Fibroblast of gingiva (primary cell): ENCODE measurements around the gene MPPED1.

Experiments
- DNase-seq: peaks from one replicate; pipeline ENCODE4 v3.0.0-alpha.2; 2011; ENCODE audit warnings: low read depth

MPPED1 gene

DNA sequence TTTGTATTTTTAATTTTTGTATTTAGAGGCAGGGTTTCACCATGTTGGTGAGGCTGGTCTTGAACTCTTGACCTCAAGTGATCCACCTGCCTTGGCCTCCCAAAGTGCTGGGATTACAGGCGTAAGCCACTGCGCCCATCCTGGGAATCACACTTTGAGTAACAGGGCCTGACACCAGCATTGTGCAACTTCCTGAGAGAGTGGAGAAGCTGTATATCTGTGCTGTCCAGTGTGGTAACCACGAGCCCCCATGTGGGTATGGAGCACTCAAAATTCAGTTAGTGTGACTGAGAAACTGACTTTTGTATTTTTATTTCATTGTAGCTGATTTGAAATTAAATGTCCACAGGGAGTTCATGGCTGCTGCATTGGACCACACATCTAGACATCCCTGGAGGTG is 36.2 kb downstream of the MPPED1 start:
- no peak for DNase-seq

DNA sequence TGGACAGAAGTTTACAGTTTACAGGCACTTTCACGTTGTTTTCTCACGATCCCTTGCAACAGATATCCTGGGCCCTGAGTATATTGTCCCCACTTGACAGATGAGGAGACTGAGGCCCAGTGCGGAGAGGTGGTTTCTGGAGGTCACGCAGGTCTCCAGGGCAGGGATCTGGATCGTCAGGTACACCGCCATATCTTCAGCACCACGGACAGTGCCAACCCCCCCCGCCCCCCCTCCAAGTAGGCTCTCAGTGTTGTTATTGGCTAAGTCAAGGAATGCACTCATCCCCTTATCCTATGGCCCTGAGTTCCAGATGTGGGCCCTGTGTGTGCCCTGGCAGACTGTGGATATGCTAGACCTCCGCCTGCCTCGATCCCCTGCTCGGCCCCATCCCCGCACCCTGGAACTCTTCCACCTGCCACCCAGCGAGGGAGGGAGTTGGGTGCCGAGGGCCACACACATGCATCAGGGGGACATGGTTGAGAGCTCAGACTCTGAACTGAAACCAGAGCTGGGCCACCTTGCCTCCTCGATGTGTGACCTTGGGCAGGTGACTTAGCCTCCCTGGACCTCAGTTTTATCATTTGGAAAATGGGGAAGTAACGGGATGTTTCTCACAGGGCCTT is 37.5 kb downstream of the MPPED1 start:
- no peak for DNase-seq

GRCh38 chr22:43449831-43450225 is 38.0 kb downstream of the MPPED1 start:
- no peak for DNase-seq

DNA sequence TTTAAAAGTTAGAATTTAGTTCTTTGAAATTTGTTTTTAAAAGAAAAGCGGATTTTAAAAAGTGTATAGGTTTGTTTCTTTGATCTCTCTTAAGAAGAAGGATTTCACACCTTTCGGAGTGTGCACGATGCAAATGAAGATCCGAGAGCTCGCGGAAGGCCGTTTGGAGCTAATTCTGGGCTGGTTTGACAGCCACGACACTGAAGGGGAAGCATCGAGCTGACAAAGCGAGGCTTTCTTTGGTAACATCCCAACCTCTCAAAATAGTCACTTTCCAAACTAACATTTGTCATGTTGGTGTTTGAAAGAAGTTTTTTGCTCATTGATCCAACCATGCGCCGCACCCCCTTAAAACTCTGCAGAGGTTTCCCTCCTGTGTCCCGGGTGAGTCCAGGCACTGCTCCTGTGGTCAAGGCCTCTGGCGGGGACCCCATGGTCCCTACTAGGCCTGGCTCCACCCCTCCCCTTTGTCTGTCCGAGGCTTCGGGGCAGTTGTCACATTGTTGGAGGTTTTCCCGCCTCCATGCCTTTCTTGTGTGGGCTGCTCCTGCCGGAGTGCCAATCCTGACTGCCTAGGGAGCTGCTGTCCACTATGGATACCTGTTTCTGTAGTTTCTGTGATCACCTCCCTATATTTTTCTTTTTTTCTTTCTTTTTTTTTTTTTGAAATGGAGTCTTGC is 39.7 kb downstream of the MPPED1 start:
- no peak for DNase-seq

- DNase-seq: no peak
These were observed 44.0 kb downstream of the MPPED1 start for GRCh38 chr22:43455846-43456245.

DNA sequence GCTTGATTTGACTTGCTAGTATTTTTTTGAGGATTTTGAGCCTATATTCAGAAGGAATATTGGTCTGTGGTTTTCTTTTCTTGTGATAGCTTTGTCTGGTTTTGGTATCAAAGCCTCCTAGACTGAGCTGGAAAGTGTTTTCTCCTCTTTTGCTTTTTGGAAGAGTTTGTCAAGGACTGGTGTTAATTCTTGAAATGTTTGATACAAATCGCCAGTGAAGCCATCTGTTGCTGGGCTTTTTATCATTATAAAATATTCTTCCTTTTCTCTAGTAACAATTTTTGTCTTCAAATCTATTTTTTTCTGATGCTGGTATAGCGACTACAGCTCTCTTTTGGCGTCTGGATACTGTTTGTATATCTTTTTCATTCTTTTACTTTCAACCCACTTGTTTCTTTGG is 45.2 kb downstream of the MPPED1 start:
- DNase-seq: no peak

GRCh38 chr22:43462701-43463100 is 50.9 kb downstream of the MPPED1 start:
- DNase-seq: no peak

DNA sequence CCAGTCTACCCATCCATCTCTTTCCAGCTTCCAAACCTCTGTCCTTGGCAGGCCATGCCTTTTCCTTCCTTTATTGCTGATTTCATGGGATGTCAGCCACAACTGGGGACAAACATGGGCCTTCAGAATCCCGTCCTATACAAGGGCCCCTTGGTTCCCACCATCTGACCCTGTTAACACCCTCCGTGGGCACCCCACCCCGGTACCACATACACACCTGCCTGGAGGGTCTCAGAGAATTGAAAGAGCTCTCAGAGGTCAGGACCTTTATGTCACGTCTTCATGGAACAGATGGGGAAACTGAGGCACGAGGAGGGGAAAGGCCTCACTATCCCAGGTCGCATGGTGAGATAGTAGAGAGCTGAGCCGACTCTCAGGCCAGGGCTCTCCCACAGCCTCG is 53.0 kb downstream of the MPPED1 start:
- DNase-seq: no peak

DNA sequence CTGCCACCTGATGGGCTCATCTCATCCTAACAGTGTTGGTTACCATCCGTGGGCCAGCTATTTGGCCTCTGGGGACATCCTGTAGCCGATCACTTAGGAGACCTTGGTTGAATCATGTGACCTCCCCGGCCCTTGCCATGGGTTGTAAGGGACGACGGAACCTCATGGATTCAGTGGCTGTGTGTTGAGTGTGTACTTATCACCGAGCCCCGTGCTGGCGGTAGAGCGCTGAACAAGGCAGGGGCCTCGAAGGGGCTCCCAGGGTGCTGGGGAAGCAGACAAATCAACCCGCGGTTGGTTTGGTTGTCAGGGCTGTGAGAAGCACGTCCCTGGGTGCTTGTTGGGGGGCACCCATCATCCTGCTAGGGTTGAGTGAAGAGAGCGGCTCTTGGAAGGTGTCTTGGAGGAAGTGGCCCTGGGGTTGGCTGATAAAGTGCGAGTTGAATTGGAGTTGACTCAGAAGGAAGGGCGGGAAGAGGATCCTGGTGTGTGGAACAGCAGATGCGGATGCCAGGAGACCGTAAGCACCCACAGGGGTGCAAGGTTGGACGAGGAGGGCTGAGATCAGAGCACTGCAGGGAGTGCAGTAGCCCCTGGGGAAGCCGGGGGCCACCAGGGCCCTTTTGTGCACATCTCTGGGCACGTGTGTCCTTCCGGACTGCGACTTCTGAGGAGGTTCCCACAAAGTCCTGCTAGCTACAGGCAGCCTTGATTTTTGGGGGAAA is 53.6 kb downstream of the MPPED1 start:
- no peak for DNase-seq

DNA sequence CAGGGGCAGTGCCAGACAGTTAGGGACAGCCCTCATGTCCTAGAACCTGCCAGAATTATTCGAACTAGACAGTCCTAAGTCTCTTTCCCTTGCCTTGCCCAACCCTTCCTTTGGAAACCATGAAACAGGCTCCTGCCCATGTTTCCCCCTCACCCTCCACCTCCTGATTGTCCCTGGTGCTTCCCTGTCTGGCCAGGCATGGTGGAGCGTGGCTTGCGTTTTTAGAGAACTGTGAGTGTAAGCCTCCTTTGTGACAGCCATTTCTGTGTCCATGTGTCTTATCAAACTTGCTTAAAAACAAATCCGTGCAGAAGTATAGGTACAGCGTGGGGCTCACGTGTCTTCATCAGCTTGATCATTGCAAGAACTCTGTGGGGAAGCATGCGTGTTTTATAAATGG is 54.9 kb downstream of the MPPED1 start:
- no peak for DNase-seq

GRCh38 chr22:43467216-43467940 is 55.6 kb downstream of the MPPED1 start:
- DNase-seq: no peak

GRCh38 chr22:43470253-43470652 is 58.4 kb downstream of the MPPED1 start:
- no peak for DNase-seq

DNA sequence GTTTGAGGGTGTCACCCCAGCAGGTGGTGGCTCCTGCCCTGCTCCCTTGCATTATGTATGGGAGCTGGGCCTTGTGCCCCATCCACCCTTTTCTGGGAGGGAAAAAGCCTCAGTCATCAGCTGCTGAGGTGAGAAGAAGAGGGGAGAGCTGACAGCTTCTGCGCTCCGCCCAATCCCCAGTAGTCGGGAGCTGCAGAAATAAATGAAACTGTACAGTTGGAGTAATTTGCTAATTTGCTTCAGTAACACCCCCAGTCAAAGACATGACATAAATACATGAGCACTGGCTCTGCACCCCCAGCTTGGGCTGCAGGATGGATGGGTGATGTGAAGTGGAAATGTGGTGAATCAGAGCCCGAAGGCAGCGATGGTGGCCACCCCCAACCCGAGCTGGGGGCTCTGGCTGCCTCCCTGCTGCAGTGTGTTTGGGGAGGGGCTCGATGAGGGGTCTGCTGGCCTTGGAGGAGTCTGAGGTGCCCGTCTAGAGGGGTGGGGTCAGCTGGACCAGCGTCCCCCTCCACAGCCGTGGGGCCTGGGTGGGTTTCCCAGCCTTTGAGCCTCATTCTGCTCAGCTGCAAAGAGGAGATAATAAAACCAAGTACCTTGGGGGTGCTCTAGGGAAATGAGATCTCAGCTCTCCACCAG is 59.2 kb downstream of the MPPED1 start:
- DNase-seq: no peak

- no peak for DNase-seq
These were observed 59.9 kb downstream of the MPPED1 start for GRCh38 chr22:43471606-43472135.

- DNase-seq: no peak
These were observed 61.2 kb downstream of the MPPED1 start for GRCh38 chr22:43473031-43473430.

DNA sequence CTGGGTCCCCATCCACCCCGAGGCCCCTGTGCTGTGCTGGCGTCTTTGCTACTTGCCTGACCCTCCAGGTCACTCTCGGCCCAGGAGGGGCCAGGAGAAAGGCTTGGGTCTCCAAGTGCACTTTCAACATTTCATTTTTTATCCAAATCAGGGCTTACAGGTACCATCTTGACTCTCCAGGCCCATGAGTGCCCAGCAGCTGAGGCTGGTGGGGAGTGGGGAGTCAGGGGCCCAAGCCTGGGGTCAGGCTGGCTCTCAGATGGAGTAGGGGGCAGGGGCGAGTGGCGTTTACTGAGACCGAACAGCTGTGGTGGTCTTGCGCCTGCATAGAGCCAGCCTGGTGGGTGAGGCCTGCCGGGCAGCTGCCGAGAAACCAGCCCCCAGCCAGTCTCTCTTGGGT is 61.6 kb downstream of the MPPED1 start:
- DNase-seq: no peak

DNA sequence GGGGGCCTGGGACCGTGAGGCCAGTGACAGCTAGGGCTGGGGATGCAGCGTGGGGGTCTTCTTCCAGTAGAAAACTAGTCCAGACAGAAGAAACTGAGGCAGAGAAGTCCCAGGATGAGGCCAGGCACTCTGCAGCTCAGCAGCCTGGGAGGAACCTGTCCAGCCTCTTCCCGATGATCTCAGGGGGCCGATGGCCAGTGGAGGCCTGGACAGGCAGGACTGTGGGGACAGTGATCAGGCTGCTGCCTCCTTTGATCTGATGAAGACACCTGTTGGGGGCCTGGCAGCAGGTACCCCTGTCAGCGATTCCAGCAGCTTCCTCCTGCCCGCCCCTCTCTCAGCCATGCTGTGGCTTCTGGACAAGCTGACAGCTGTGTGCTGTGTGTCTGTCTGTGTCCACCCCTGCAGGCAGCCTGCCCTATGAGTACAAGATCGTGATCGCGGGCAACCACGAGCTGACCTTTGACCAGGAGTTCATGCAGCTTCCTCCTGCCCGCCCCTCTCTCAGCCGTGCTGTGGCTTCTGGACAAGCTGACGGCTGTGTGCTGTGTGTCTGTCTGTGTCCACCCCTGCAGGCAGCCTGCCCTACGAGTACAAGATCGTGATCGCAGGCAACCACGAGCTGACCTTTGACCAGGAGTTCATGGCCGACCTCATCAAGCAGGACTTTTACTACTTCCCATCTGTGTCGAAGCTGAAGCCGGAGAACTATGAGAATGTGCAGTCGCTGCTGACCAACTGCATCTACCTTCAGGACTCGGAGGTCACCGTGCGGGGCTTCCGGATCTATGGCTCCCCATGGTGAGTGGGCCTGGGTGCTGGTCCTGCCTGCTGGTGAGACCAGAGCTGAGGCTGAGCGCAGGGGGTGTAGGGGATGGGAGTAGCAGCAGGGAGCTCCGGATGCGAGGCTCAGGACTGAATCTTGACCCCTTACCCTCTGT is 62.6 kb downstream of the MPPED1 start:
- no peak for DNase-seq

DNA sequence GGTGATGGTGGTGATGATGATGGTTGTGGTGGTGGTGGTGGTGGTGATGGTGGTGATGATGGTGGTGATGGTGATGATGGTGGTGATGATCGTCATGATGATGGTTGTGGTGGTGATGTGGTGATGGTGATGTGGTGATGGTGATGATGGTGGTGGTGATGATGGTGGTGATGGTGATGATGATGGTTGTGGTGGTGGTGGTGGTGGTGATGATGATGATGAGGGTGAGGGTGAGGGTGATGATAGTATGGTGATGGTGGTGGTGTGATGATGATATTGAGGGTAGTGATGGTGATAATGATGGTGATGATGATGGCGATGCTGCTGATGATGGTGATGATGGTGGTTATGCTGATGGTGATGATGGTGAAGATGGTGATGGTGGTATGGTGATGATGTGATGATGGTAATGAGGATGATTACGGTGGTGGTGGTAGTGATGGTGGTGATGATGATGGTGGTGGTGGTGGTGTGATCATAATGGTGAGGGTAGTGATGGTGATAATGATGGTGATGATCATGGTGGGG is 63.8 kb downstream of the MPPED1 start:
- DNase-seq: no peak

DNA sequence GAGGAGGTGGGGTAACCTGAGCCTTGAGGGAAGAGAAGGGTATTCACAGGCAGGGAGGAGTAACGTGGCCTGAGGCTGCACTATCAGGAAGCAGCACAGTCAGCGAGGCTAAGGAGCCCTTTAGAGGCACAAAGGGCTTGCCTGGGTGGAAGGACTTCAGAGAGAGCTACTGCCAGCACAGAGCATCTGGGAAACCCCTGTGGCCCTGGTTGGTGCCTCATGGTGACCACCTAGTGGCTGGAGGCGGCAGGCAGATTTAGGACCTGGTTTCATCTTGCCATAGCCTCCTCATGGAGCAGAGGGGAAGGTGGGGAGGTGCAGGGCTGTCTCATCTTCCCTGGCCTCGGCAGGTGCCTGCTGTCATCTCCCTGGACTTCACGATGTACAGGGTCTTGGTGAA is 64.5 kb downstream of the MPPED1 start:
- DNase-seq: no peak
